GM12878 (cell line): ENCODE measurements around the gene NBR1. TPM values are rescaled to one million over a fixed set of nuclear protein-coding genes. Genes with fewer than 3 reads are reported as not detected.
"Not testable (repeated sequence)": the region's sequence is repeated elsewhere in the genome, so short reads cannot be mapped to it uniquely, and the experiment has no call there.

Experiments
- ATAC-seq: fragments of 200-7000 bp; cut with Tn5 transposase; 3 replicates; pipeline ENCODE4 v1.9.1; 2020; ENCODE audit warnings: mild to moderate bottlenecking, moderate library complexity
- BruUV-seq: library from RNA; stranded (reverse); fragments of 400-500 nt; replicated peaks from 2 replicates; lab custom pipeline; 2021; lab: Mats Ljungman, UMichigan
- CTCF ChIA-PET: fragments of 300-600 bp; sonication (Branson Sonifier 250); formaldehyde crosslinking; extraction: SDS; loops from one replicate; lab custom pipeline; 2021; ENCODE audit warnings: inconsistent platforms; lab: Yijun Ruan, JAX
- POLR2A ChIA-PET: fragments of 350-600 bp; formaldehyde crosslinking; extraction: SDS; loops from one replicate; lab custom pipeline; 2021; ENCODE audit warnings: inconsistent platforms; lab: Charles Lee
- RAD21 ChIA-PET: fragments of 300-600 bp; sonication (Branson Sonifier 250); formaldehyde crosslinking; loops from one replicate; lab custom pipeline; 2023; ENCODE audit warnings: antibody characterized with exemption; ENCODE audit not compliant: unreplicated experiment; lab: Charles Lee
- SMC1A ChIA-PET: fragments of 300-600 bp; sonication (Branson Sonifier 250); formaldehyde crosslinking; loops from one replicate; lab custom pipeline; 2023; ENCODE audit not compliant: unreplicated experiment, uncharacterized antibody; lab: Charles Lee
- DNase-seq: peaks from one replicate; pipeline ENCODE4 v3.0.0-alpha.2; 2011; ENCODE audit warnings: low read depth, low spot score
- FAIRE-seq: peaks from 3 replicates; lab custom pipeline; 2011; peaks lifted over from hg19 to GRCh38; lab: Jason Lieb, UNC
- H2AFZ ChIP-seq: 2 replicates; pipeline ENCODE4 v1.6.0; 2011; ENCODE audit warnings: low read depth, low read length, control low read depth; ENCODE audit not compliant: control insufficient read depth
- H3K27ac ChIP-seq: 2 replicates; pipeline ENCODE4 v1.5.1; 2011; ENCODE audit warnings: control low read depth; ENCODE audit not compliant: control insufficient read depth, insufficient read depth
- H3K27me3 ChIP-seq, 2 experiments: replicated peaks in 1 of 2; 2 replicates each; pipeline versions ENCODE4 v1.6.0 to v1.6.1; 2011; ENCODE audit warnings: low read length in 1 of 2; ENCODE audit not compliant: control insufficient read depth in 2 of 2, insufficient read depth in 2 of 2
- H3K36me3 ChIP-seq, 2 experiments: 2 replicates each; pipeline ENCODE4 v1.5.1; 2011; ENCODE audit warnings: low read length in 1 of 2; ENCODE audit not compliant: control insufficient read depth in 2 of 2, insufficient read depth in 2 of 2
- H3K4me1 ChIP-seq: 2 replicates; pipeline ENCODE4 v1.6.1; 2011; ENCODE audit warnings: mild to moderate bottlenecking, low read length, moderate library complexity, mixed read lengths; ENCODE audit not compliant: control insufficient read depth, insufficient read depth
- H3K4me2 ChIP-seq: 2 replicates; pipeline ENCODE4 v1.6.0; 2011; ENCODE audit warnings: control low read depth; ENCODE audit not compliant: control insufficient read depth, insufficient read depth
- H3K4me3 ChIP-seq: fragments of 200-600 bp; sonication (generic); 2 replicates; pipeline ENCODE4 v1.5.1; 2016
- H3K79me2 ChIP-seq: 2 replicates; pipeline ENCODE4 v1.6.0; 2011; ENCODE audit warnings: low read length; ENCODE audit not compliant: control insufficient read depth, insufficient read depth
- H3K9ac ChIP-seq: 2 replicates; pipeline ENCODE4 v1.8.0; 2011; ENCODE audit warnings: low read length, control low read depth, mixed read lengths; ENCODE audit not compliant: control insufficient read depth, insufficient read depth
- H3K9me3 ChIP-seq: replicated peaks from 3 replicates; pipeline ENCODE4 v1.5.1; 2011; ENCODE audit warnings: mild to moderate bottlenecking, low read length; ENCODE audit not compliant: control insufficient read depth, insufficient read depth
- H4K20me1 ChIP-seq: 2 replicates; pipeline ENCODE4 v1.6.0; 2011; ENCODE audit not compliant: control insufficient read depth, insufficient read depth
- ATF2 ChIP-seq: IDR thresholded peaks from 2 replicates; pipeline ENCODE4 v1.6.1; 2012; ENCODE audit warnings: low read length, inconsistent platforms
- BCLAF1 ChIP-seq: fragments of 450-650 bp; IDR thresholded peaks from 2 replicates; pipeline ENCODE4 v1.6.1; 2017; ENCODE audit warnings: antibody characterized with exemption, mild to moderate bottlenecking, moderate library complexity
- IRF3 ChIP-seq: fragments of 450-650 bp; IDR thresholded peaks from 2 replicates; pipeline ENCODE4 v1.6.1; 2014; ENCODE audit warnings: mild to moderate bottlenecking
- KAT2A ChIP-seq: conservative IDR thresholded peaks from 2 replicates; pipeline ENCODE4 v1.6.1; 2011; ENCODE audit warnings: low read depth, low read length; ENCODE audit not compliant: control insufficient read depth
- MYC ChIP-seq: IDR thresholded peaks from 2 replicates; pipeline ENCODE4 v1.6.1; 2011; ENCODE audit warnings: mild to moderate bottlenecking, low read length, moderate library complexity, inconsistent platforms; ENCODE audit not compliant: insufficient read depth, insufficient replicate concordance, insufficient read length, severe bottlenecking
- RELB ChIP-seq: fragments of 450-650 bp; IDR thresholded peaks from 2 replicates; pipeline ENCODE4 v1.6.1; 2017; ENCODE audit warnings: low read depth, mild to moderate bottlenecking, moderate library complexity
- SUZ12 ChIP-seq: fragments of 200-600 bp; sonication (generic); IDR thresholded peaks from one replicate; pipeline ENCODE4 v1.6.1; 2018; ENCODE audit warnings: antibody characterized with exemption, mild to moderate bottlenecking; ENCODE audit not compliant: unreplicated experiment
- TBL1XR1 ChIP-seq: IDR thresholded peaks from 2 replicates; pipeline ENCODE4 v1.6.1; 2012; ENCODE audit warnings: low read depth, low read length, improper control_type of control experiment
- YBX1 ChIP-seq: fragments of 450-650 bp; IDR thresholded peaks from 2 replicates; pipeline ENCODE4 v1.6.1; 2016; ENCODE audit warnings: antibody characterized with exemption
- WGBS: methylation state at CpG from one replicate; pipeline ENCODE4 v1.1.6; 2016; ENCODE audit warnings: low lambda C conversion rate; ENCODE audit not compliant: insufficient replicate concordance, insufficient coverage; ENCODE audit errors: missing lambda C conversion rate; 5-methylcytosine and 5-hydroxymethylcytosine counted together
- in situ Hi-C: fragments of 300-500 bp; cut with MboI; formaldehyde crosslinking; loops from 9 replicates; pipeline ENCODE4 v1.14.3; 2018; ENCODE audit warnings: mixed read lengths
- intact Hi-C: fragments of 100-400 bp; cut with micrococcal nuclease; formaldehyde crosslinking; loops from one replicate; pipeline ENCODE4 v1.14.2; 2022; ENCODE audit not compliant: unreplicated experiment
- polyA plus RNA-seq, 11 experiments: library from polyadenylated mRNA; depleted of rRNA in 4 of 11; unstranded in 6 of 11; stranded (reverse) in 5 of 11; fragments of >200 nt; fragmentation: Nextera tagmentation in 4 of 11; fragmentation: Illumina TruSeq in 1 of 11; extraction: Ambion mirVana in 4 of 11; extraction: Trizol in 1 of 11; gene quantifications; 1 replicate in 1 of 11; 2 replicates in 10 of 11; pipeline versions ENCODE4 v1.2.1 to v1.2.3, GENCODE V29; 2011 to 2016; ENCODE audit warnings: inconsistent platforms in 2 of 11, missing spikeins in 2 of 11, low read depth in 1 of 11
- total RNA-seq, 4 experiments: library from RNA; depleted of rRNA in 3 of 4; stranded (reverse); fragments of >200 nt in 3 of 4; fragmentation: Illumina TruSeq in 1 of 4; extraction: Trizol in 1 of 4; gene quantifications; 2 replicates each; pipeline versions ENCODE4 v1.2.1 to v1.2.3, GENCODE V29; 2013 to 2021

NBR1 gene
- total and polyA plus RNA-seq, 10 of the 15 experiments (the other 5 are each of a cell fraction or from before 2014, with no cell fraction given), result 3.5 to 55.2 (median 28.2) TPM

GRCh38 chr17:43226393-43226792, 55.4 kb downstream of the NBR1 start:
- ChIA-PET RAD21 (no interaction called here), SMC1A (no interaction called here), POLR2A (interaction anchor here (1.3 kb wide), 1 partner anchor 89 kb away, joined by 3 read pairs; no protein-coding TSS in a partner anchor), CTCF (interaction anchor here (0.6 kb wide), 1 partner anchor 15 kb away, joined by 3 read pairs; the partner anchor contains the start of gene TMEM106A)
- H3K27me3 ChIP-seq, result no peaks in the 10 kb centered on the region
- no peak overlapping the region for H3K9ac ChIP-seq
- no peaks in the 10 kb centered on the region for H3K9me3 ChIP-seq
- no peak for DNase-seq
- no peak overlapping the region for H2AFZ ChIP-seq
- intact Hi-C loops, result no loop called here
- TF ChIP-seq TBL1XR1 (no peak), RELB (no peak), BCLAF1 (no peak), SUZ12 (no peak), YBX1 (no peak), ATF2 (no peak), KAT2A (no peak), IRF3 (no peak), MYC (no peak)
- no peak overlapping the region for H3K27ac ChIP-seq
- BruUV-seq, result TSS peak; percentile 34
- ATAC-seq, result no peak
- H3K4me3 ChIP-seq, result no peak overlapping the region
- H4K20me1 ChIP-seq, result no peaks in the 10 kb centered on the region
- H3K4me2 ChIP-seq, result no peak overlapping the region
- H3K79me2 ChIP-seq, result no peaks in the 10 kb centered on the region
- no peaks in the 10 kb centered on the region; a peak in 1 of 4 replicates for H3K36me3 ChIP-seq
- in situ Hi-C loops, result no loop called here
- H3K4me1 ChIP-seq, result no peaks in the 10 kb centered on the region
- 90% methylated on average over 7 of the region's 7 CpGs for WGBS
- no peak for FAIRE-seq

- BruUV-seq, H3K4me1 ChIP-seq, RAD21 ChIA-PET, intact Hi-C loops, CTCF ChIA-PET, H3K4me3 ChIP-seq, H3K27ac ChIP-seq, H2AFZ ChIP-seq, in situ Hi-C loops, H3K9me3 ChIP-seq, SMC1A ChIA-PET, H3K4me2 ChIP-seq, H4K20me1 ChIP-seq, H3K27me3 ChIP-seq, DNase-seq, H3K36me3 ChIP-seq, FAIRE-seq, H3K9ac ChIP-seq, H3K79me2 ChIP-seq, ATAC-seq, POLR2A ChIA-PET: not testable (repeated sequence)
- WGBS, result no CpG with 5 or more reads among the region's 7 CpGs
These were observed 57.2 kb downstream of the NBR1 start, which contains the start of gene CCDC200 for GRCh38 chr17:43228020-43228782. TSS of gene CCDC200 (minus strand) at chr17:43228623. CDS start at chr17:43228554, 69 bp downstream.
